ENCODE results near the gene GRID1. TPM values are rescaled to one million over a fixed set of nuclear protein-coding genes. Genes with fewer than 3 reads are reported as not detected.

The GRID1 gene
- total and polyA plus RNA-seq, 9 of the 15 experiments (the other 6 are each of a cell fraction or from before 2014, with no cell fraction given) = 0.01 to 7.2 (median 1.2) TPM

DNA sequence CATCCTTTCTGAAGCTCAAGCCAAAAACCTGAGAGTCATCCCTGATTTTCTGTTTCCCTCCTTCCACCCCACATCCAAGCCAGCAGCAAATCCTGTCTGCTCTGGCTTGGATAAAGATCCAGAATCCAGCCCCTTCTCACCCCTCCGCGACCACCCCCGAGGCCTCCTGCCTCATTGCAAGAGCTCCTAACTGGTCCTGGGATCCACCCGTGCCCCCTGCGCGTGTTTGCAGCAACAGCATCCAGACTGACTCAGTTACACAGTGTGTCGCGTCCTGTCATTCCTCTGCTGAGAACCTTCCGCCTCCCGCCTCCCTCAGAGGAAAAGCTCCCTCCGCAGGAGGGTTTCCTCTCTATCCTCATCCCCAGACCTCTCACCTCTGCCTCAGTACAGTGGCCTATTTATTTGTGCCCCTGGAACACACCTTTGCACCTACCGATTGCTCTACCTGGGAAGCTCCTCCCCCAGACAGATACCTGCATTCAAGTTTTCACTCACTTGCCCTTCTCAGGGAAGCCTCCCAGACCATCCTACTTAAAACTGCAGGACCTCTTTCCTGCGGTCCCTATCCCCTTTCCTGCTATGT, 21.6 kb upstream of the GRID1 start (continued):
- no peak for TF ChIP-seq ZNF280B (CRISPR knock-in tag; IDR thresholded peaks at IDR 0.05)
- no peak for TF ChIP-seq ZKSCAN8 (CRISPR knock-in tag; IDR thresholded peaks at IDR 0.05)

DNA sequence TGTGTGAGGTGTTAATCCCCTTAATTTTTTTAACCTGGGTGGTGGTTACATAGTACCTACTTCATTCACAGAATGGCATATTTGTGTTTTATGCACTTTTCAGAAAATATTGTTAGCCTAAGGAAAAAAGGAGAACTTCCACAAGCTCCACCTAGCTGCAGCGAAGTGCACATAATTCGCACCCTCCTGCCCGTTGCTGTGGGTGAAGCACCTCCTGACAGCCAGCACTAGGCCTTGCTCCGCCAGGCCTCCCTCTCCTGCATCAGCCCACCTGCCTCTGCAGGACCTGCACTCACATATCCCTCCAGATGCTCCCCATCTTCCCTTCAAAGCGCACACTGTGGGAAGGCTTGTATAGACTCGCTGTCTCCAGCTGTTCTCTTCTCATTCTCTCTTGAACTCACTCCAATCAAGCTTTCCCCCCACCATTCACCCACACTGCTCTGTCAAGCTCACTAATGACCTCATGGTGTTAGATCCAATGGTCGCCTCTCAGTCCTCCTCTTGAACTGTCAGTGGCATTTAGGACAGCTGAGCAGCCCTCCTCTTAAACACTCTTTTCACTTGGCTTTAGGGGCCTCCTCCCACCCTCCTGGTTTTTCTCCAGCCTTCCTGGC, 20.7 kb upstream of the GRID1 start:
- no peak overlapping the region for H2AFZ ChIP-seq (ENCODE audit: low read depth, low read length)
- in situ Hi-C loops (cut with MboI) = no loop called here
- peaks cover 0 to 4% of the 10 kb centered on the region in 2 experiments; a peak in 1 of 5 replicates for H3K27me3 ChIP-seq (ENCODE audit: control insufficient read depth in 2 of 2, insufficient read depth in 2 of 2, low read length in 2 of 2)
- H3K9ac ChIP-seq (ENCODE audit: insufficient read depth in 1 of 2, low read depth in 2 of 2, low read length in 2 of 2) = no peak overlapping the region; a peak in 1 of 4 replicates
- no peak overlapping the region for H3K4me3 ChIP-seq
- no peak overlapping the region for H3K27ac ChIP-seq (ENCODE audit: extremely low read depth, low read depth, low read length)
- peak; percentile 49 for ATAC-seq
- H3K9me1 ChIP-seq (ENCODE audit: control insufficient read depth, insufficient read depth, low read length) = no peaks in the 10 kb centered on the region
- no peaks in the 10 kb centered on the region for H3K36me3 ChIP-seq (ENCODE audit: control insufficient read depth, insufficient read depth, low read length)
- no peaks in the 10 kb centered on the region for H3K9me3 ChIP-seq (replicated peaks; ENCODE audit: control insufficient read depth, insufficient read depth, low read depth, low read length)
- DNase-seq (ENCODE audit: extremely low read depth in 1 of 4, low spot score in 3 of 4) = no peak
- H3K79me2 ChIP-seq (ENCODE audit: control insufficient read depth, insufficient read depth, low read length) = no peaks in the 10 kb centered on the region
- WGBS (ENCODE audit: insufficient coverage, low coverage, missing lambda C conversion rate) = 6% methylated on average over 6 of the region's 7 CpGs
- intact Hi-C loops (cut with micrococcal nuclease) = no loop called here
- no peak for FAIRE-seq
- no peaks in the 10 kb centered on the region for H4K20me1 ChIP-seq (replicated peaks; ENCODE audit: control insufficient read depth, insufficient read depth, low read length)
- ChIA-PET POLR2A (interaction anchor here (0.9 kb wide), 1 partner anchor 12 kb away, joined by 6 read pairs; no protein-coding TSS in a partner anchor), CTCF (ENCODE audit: low intra/inter-chr PET ratio) (no interaction called here)
- no peak overlapping the region for H3K4me2 ChIP-seq (ENCODE audit: insufficient read depth, low read length)
- BruUV-seq (replicated peaks) = no TSS peak
- H3K4me1 ChIP-seq (replicated peaks in 1 of 2; ENCODE audit: control insufficient read depth in 2 of 2, insufficient read depth in 2 of 2, low read length in 2 of 2) = peaks cover 0 to 6% of the 10 kb centered on the region in 2 experiments; a peak in 3 of 5 replicates
- TF ChIP-seq, protein P1, sequence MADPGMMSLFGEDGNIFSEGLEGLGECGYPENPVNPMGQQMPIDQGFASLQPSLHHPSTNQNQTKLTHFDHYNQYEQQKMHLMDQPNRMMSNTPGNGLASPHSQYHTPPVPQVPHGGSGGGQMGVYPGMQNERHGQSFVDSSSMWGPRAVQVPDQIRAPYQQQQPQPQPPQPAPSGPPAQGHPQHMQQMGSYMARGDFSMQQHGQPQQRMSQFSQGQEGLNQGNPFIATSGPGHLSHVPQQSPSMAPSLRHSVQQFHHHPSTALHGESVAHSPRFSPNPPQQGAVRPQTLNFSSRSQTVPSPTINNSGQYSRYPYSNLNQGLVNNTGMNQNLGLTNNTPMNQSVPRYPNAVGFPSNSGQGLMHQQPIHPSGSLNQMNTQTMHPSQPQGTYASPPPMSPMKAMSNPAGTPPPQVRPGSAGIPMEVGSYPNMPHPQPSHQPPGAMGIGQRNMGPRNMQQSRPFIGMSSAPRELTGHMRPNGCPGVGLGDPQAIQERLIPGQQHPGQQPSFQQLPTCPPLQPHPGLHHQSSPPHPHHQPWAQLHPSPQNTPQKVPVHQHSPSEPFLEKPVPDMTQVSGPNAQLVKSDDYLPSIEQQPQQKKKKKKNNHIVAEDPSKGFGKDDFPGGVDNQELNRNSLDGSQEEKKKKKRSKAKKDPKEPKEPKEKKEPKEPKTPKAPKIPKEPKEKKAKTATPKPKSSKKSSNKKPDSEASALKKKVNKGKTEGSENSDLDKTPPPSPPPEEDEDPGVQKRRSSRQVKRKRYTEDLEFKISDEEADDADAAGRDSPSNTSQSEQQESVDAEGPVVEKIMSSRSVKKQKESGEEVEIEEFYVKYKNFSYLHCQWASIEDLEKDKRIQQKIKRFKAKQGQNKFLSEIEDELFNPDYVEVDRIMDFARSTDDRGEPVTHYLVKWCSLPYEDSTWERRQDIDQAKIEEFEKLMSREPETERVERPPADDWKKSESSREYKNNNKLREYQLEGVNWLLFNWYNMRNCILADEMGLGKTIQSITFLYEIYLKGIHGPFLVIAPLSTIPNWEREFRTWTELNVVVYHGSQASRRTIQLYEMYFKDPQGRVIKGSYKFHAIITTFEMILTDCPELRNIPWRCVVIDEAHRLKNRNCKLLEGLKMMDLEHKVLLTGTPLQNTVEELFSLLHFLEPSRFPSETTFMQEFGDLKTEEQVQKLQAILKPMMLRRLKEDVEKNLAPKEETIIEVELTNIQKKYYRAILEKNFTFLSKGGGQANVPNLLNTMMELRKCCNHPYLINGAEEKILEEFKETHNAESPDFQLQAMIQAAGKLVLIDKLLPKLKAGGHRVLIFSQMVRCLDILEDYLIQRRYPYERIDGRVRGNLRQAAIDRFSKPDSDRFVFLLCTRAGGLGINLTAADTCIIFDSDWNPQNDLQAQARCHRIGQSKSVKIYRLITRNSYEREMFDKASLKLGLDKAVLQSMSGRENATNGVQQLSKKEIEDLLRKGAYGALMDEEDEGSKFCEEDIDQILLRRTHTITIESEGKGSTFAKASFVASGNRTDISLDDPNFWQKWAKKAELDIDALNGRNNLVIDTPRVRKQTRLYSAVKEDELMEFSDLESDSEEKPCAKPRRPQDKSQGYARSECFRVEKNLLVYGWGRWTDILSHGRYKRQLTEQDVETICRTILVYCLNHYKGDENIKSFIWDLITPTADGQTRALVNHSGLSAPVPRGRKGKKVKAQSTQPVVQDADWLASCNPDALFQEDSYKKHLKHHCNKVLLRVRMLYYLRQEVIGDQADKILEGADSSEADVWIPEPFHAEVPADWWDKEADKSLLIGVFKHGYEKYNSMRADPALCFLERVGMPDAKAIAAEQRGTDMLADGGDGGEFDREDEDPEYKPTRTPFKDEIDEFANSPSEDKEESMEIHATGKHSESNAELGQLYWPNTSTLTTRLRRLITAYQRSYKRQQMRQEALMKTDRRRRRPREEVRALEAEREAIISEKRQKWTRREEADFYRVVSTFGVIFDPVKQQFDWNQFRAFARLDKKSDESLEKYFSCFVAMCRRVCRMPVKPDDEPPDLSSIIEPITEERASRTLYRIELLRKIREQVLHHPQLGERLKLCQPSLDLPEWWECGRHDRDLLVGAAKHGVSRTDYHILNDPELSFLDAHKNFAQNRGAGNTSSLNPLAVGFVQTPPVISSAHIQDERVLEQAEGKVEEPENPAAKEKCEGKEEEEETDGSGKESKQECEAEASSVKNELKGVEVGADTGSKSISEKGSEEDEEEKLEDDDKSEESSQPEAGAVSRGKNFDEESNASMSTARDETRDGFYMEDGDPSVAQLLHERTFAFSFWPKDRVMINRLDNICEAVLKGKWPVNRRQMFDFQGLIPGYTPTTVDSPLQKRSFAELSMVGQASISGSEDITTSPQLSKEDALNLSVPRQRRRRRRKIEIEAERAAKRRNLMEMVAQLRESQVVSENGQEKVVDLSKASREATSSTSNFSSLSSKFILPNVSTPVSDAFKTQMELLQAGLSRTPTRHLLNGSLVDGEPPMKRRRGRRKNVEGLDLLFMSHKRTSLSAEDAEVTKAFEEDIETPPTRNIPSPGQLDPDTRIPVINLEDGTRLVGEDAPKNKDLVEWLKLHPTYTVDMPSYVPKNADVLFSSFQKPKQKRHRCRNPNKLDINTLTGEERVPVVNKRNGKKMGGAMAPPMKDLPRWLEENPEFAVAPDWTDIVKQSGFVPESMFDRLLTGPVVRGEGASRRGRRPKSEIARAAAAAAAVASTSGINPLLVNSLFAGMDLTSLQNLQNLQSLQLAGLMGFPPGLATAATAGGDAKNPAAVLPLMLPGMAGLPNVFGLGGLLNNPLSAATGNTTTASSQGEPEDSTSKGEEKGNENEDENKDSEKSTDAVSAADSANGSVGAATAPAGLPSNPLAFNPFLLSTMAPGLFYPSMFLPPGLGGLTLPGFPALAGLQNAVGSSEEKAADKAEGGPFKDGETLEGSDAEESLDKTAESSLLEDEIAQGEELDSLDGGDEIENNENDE (IDR thresholded peaks at IDR 0.05; ENCODE audit: low read depth, low read length) = no peak
- no peak for TF ChIP-seq LEF1 (IDR thresholded peaks at IDR 0.05)
- no peak for TF ChIP-seq RBM15 (IDR thresholded peaks at IDR 0.05; ENCODE audit: insufficient read depth, low read length)
- no peak for TF ChIP-seq ARID2 (IDR thresholded peaks at IDR 0.05)
- no peak for TF ChIP-seq SP1 (CRISPR knock-in tag; IDR thresholded peaks at IDR 0.05)
